SKM-1 treated with dmso at 0.1 percent for 144 hours (cell line): Measurements from ENCODE around the gene CELSR1.

Experiments
- DNase-seq: peaks from one replicate; lab custom pipeline; 2025; ENCODE audit not compliant: unreplicated experiment; lab: John Stamatoyannopoulos, UW

The CELSR1 gene

GRCh38 chr22:46366801-46367706 lies 170.4 kb downstream of the CELSR1 start:
- no peak for DNase-seq

DNA sequence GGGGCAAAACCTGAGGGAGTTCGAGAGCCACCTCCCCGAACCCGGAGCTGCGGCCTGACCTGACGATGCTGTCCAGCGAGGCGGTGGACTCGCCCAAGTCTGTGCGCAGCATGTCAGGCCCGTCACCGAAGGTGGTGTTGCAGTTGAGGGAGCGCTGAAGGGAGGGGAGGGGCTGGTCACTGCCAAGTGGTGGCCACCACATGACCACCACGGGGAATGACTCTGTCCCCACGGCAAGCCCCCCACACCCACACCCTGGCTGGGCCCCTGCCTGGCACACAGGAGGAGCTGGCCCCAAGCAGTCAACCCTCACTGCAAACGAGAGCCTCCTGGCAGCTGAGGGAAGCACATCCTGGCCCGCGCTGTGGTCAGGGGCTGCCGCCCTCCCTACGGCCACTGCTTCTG lies 171.1 kb downstream of the CELSR1 start:
- no peak for DNase-seq

GRCh38 chr22:46365166-46365624 lies 172.2 kb downstream of the CELSR1 start:
- DNase-seq = no peak

DNA sequence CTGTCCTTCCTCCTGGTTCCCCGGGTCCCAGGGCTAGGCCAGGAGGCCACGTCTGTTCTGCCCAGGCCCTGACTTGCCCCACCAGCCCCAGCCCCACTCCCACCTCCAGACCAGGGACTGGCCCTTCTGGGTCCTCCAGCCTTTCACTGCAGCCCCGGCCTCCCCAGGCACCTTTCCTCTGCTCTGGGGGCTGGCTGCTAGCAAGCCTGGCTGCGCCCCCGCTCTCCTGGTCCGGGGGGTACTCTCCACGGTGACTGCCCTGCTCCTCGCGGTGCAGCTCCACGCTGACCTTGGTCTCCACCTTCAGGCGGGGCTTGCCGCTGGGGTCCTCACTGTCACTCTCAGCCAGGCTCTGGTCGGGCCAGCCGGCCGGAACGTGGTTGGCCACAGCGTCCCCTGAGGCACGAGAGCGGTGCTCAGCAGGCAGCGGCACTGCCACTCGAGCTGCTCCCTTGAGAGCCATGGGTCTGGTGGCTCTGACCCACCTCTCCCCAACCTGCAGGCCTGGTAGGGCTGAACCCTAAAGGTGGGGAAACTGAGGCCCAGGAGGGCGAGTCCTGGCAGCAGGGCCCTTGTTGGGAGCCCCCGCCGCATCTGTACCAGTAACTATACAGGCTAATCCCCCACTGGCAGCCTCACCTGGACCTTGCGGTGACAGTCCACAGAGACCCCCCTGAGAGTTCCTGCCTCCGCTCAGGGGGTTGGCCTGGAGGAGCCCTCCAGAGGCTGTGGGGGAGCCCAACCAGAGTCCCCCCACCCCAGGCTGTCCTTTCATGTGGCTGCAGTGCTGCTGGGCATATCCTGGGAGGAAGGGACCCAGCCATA lies 172.9 kb downstream of the CELSR1 start:
- DNase-seq = no peak

DNA sequence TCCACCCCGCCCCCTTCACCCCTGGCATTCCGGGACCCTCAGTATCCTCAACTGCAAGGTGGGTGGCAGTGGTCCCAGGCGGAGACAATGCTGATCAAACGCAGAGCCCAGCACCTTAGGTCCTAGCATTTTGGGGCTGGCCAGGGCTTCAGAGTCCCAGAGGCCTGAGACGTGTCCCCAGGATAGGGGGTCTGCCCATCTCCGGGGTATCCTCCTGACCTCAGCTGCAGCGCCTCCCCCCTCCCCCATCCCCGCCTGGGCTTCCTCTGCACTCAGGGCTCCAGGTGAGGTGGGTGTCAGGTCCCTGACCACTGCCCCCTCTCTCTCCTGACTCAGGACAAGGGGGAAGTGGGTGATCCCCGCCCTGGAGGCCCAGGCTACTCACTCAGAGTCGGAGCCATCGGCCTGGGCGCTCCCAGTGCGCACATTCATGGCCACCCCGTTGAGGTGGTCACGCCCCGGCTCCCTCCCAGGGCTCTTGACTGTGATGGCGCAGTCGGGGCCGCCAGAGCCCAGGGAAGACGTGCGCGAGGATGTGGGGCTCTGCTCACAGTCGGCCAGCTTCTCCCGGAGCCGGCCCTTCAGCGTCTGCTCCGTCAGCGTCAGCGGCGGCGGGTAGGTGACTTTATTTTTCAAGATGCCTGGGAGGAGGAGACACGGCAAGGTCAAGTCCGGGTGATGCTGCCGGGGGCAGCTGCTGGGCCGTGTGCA lies 173.7 kb downstream of the CELSR1 start:
- DNase-seq = no peak

- no peak for DNase-seq
These were observed 174.4 kb downstream of the CELSR1 start for GRCh38 chr22:46362934-46363515.

GRCh38 chr22:46362203-46362933 lies 175.1 kb downstream of the CELSR1 start:
- DNase-seq = no peak

- DNase-seq = no peak
These were observed 175.6 kb downstream of the CELSR1 start for GRCh38 chr22:46361826-46362202.

GRCh38 chr22:46360891-46361290 lies 176.5 kb downstream of the CELSR1 start:
- DNase-seq = no peak

DNA sequence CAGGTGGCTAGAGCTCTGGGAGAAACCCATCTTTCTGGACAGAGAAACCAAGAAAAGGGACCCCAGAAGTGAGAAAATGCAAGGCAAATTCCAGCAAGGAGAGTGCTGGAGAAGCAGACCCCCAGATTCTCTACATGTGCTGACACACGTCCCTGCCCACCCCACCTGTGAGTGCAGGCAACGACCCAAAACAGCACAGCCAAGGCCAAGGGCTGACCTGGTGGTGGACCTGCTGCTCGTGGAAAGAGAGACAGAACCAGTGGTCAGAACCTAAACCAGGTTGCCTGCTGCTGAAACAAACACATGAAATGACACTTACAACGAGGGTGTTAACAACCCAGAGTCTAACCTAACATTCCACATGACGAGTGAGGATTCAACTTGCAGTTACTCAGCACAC lies 177.3 kb downstream of the CELSR1 start:
- DNase-seq = no peak

- DNase-seq = no peak
These were observed 178.1 kb downstream of the CELSR1 start for GRCh38 chr22:46359362-46359761.

- DNase-seq = no peak
These were observed 178.7 kb downstream of the CELSR1 start for GRCh38 chr22:46358766-46359165.

DNA sequence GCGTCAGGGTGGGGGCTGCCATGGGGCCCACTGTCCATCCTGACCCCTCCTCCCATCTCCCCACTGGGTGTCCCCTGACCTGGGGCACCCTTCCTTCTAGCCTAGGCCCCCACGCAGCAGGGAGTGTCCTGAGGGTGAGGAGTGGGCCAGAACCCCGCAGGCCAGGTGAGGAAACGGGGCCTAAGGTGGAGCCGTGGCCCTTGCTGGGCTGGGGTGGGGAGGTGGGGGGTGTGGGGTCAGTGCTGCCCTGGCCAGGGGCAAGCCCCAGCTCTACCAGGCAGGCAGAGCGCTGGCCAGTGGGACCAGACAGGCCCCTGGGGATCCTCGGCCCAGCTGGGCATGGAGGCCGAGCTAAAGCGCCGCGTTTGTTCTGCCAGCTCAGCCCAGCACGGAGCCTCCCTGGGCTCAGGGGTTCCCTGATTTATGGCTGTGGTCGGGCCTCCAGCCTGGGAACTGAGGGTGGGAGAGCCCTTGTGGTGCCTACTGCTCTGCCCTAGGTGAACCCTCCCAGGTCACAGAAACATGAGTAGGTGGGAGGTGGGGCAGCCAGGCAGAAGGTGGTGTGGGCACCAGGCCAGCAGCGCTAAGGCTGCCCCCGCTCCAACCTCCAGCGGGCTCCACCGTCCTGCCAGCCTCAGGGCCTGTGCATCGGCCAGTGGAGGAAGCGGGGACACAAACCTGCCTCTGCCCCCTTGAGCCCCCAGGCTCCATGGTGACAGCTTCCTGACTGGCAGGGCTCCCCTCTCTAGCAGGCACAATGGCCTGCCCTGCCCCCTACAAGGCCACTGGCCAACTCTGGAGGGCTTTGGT lies 179.5 kb downstream of the CELSR1 start:
- DNase-seq = no peak

DNA sequence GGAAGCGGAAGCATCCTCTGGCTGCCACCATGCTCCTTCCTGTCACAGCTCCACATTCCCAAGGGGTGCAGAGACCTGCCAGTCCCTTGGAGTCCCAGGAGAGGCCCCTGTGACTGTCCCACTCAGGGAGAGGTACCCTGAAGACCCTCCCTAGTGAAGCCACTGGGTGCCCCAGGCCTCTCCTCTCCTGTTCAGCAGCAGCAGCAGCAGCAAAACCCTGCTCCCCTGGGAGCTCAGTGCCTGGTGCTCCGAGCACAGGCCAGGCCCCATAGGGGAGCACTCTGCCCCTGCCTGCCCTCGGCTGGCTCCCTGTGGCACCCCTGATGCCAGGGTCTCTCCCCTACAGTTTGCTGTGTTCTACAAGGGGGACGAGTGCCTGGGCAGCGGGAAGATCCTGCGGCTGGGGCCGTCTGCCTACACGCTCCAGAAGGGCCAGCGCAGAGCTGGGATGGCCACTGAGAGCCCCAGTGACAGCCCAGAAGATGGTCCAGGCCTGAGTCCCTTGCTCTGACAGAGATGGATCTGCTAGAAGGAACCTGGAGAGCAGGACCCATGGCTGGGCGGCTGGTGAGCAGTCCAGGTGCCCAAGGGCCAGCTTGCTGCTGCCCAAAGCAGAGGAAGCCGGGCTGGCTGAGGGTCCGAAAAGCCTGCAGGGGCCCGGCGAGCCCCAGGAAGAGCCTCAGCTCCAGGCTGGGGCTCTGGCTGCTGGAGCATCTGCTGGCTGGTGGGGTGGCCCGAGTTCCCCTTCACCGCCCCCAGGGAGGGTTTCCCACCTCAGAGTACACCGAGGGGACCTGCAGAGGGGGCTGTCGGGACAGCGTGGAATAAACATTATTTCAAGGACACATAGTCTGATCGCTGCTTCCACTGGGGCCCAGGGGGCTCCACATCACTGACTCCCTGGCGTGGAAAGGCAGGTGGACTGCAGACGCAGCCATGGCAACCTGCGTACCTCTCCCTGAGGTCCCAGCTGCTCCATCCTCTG lies 180.6 kb downstream of the CELSR1 start:
- no peak for DNase-seq

- DNase-seq = no peak
These were observed 181.4 kb downstream of the CELSR1 start for GRCh38 chr22:46355996-46356471.

DNA sequence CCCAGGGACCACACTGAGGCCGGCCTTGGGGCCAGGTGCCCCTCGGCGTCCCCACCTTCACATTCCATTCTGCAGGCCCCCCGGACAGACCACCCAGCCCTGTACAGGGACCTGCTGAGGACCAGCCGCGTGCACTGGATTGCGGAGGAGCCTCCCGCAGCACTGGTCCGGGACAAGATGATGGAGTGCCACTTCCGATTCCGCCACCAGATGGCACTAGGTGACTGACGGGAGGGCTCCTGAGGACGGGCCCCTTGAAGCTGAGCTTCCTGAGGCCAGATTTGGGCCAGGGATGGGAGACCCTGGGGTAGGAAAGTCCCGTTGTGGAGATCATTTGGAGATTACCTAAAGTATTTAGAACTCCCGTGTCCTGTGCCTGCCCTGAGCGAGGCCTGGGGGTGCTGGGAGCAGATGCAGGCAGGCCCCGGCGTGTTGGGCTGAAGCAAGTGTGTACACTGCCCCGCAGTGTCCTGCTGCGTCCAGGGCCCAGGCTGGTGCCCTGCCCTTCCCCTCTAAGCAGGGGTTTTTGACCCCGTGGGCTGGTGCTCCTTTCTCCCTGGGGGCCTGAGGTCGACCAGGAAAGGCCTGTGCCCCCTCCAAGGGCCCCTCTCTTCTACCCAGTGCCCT lies 181.9 kb downstream of the CELSR1 start:
- peak; percentile 17 for DNase-seq

DNA sequence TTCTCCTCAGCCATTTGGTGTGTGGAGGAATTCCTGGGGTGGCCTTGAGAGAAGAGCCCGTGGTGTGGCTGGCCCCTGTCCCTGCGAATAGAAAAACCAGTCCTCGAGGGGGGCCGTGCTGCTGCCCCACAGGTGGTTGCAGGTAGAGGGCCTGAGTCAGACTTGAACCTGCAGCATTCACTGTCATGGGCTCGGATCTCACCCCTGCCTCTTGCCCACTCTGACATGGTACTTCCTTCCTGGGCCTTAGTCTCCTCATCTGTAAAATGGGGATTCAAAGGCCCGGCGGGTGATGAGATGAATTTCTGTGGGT lies 182.5 kb downstream of the CELSR1 start:
- DNase-seq = no peak
